ENCODE data around the gene C17orf75.

DNA sequence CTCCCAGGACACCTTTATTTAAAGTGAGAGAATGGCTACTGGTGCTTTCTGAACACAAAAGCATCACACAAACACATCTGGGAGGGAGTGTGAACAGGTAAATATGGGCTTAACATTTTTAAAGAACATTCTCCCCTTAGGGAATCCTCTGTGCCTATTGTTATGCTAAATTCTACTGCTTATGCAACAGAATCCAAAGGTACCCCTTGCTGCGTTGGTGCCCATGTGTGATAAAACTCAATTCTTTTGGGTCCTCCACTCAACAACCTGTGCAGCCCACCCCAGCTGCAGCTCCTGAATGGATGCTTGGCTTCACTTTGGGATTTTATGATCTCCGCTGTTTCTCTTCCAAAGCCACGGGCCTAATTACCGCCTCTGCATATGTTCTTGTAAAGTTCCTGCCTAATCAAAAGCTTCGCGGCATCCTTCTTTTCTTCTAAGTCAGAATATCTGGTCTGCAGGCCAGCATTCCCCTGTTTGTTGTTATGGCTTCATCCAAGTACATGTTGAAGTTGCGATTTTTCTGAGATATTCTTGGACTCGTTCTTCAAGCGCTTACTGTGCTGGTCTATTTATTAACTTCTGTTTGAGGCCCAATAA, 52.4 kb downstream of the C17orf75 start:
- TF ChIP-seq GABPA (IDR thresholded peaks at IDR 0.05; ENCODE audit: low read depth), result no peak
- TF ChIP-seq, protein P1, sequence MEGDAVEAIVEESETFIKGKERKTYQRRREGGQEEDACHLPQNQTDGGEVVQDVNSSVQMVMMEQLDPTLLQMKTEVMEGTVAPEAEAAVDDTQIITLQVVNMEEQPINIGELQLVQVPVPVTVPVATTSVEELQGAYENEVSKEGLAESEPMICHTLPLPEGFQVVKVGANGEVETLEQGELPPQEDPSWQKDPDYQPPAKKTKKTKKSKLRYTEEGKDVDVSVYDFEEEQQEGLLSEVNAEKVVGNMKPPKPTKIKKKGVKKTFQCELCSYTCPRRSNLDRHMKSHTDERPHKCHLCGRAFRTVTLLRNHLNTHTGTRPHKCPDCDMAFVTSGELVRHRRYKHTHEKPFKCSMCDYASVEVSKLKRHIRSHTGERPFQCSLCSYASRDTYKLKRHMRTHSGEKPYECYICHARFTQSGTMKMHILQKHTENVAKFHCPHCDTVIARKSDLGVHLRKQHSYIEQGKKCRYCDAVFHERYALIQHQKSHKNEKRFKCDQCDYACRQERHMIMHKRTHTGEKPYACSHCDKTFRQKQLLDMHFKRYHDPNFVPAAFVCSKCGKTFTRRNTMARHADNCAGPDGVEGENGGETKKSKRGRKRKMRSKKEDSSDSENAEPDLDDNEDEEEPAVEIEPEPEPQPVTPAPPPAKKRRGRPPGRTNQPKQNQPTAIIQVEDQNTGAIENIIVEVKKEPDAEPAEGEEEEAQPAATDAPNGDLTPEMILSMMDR (IDR thresholded peaks at IDR 0.05; ENCODE audit: insufficient read depth, low read length), result no peak
- TF ChIP-seq POLR2AphosphoS5 (IDR thresholded peaks at IDR 0.05; ENCODE audit: low read depth), result no peak
- TF ChIP-seq, protein P2, sequence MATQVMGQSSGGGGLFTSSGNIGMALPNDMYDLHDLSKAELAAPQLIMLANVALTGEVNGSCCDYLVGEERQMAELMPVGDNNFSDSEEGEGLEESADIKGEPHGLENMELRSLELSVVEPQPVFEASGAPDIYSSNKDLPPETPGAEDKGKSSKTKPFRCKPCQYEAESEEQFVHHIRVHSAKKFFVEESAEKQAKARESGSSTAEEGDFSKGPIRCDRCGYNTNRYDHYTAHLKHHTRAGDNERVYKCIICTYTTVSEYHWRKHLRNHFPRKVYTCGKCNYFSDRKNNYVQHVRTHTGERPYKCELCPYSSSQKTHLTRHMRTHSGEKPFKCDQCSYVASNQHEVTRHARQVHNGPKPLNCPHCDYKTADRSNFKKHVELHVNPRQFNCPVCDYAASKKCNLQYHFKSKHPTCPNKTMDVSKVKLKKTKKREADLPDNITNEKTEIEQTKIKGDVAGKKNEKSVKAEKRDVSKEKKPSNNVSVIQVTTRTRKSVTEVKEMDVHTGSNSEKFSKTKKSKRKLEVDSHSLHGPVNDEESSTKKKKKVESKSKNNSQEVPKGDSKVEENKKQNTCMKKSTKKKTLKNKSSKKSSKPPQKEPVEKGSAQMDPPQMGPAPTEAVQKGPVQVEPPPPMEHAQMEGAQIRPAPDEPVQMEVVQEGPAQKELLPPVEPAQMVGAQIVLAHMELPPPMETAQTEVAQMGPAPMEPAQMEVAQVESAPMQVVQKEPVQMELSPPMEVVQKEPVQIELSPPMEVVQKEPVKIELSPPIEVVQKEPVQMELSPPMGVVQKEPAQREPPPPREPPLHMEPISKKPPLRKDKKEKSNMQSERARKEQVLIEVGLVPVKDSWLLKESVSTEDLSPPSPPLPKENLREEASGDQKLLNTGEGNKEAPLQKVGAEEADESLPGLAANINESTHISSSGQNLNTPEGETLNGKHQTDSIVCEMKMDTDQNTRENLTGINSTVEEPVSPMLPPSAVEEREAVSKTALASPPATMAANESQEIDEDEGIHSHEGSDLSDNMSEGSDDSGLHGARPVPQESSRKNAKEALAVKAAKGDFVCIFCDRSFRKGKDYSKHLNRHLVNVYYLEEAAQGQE (IDR thresholded peaks at IDR 0.05; ENCODE audit: insufficient replicate concordance, low read depth), result no peak

All from HL-60 (cell line).